ENCODE data around the gene EXOC5. TPM values are rescaled to one million over a fixed set of nuclear protein-coding genes. Genes with fewer than 3 reads are reported as not detected.

The EXOC5 gene
- polyA plus RNA-seq, 6 donors from 2014 or later: 32.4 to 66.9 (median 59.4) TPM

DNA sequence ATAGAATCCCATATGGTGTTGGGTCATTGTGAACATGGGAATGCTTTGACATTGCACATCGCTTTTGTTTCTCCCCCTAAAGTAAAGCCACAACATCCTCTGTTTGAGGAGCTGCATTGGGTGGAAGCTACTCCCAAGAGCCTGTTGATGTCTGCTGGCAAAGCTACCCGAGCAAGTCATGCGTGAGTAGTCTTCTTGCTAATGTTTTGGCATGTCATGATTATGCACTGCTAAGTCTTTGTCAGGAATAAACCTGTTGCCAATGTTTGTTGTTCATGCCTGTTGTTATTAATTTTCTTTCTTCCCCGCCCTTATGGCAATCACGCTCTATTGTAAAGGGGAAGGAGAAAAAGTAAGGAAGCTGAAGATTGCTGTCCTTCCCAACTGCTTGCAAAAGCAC is 97.3 kb downstream of the EXOC5 start:
- Mint-ChIP-seq H3K27me3 (peaks cover 9 to 30% (median 28%) of the 10 kb centered on the region in 3 donors), H3K4me1 (no peaks in the 10 kb centered on the region), H3K27ac (no peak overlapping the region), H3K9me3 (no peaks in the 10 kb centered on the region), H3K36me3 (no peaks in the 10 kb centered on the region), H3K4me3 (no peak overlapping the region)
- DNase-seq: no peak
- no peak for ATAC-seq (ENCODE audit: low read depth in 2 of 2)

- Mint-ChIP-seq H3K4me1 (no peaks in the 10 kb centered on the region), H3K36me3 (no peaks in the 10 kb centered on the region), H3K9me3 (no peaks in the 10 kb centered on the region), H3K4me3 (no peak overlapping the region), H3K27ac (peak overlapping the region in 1 of 6 donors; percentile 20), H3K27me3 (peaks cover 9 to 31% (median 20%) of the 10 kb centered on the region in 3 donors)
- DNase-seq (no peak), ATAC-seq (ENCODE audit: low read depth in 2 of 2) (no peak)
Observed at GRCh38 chr14:57169901-57170300, 98.8 kb downstream of the EXOC5 start.

DNA sequence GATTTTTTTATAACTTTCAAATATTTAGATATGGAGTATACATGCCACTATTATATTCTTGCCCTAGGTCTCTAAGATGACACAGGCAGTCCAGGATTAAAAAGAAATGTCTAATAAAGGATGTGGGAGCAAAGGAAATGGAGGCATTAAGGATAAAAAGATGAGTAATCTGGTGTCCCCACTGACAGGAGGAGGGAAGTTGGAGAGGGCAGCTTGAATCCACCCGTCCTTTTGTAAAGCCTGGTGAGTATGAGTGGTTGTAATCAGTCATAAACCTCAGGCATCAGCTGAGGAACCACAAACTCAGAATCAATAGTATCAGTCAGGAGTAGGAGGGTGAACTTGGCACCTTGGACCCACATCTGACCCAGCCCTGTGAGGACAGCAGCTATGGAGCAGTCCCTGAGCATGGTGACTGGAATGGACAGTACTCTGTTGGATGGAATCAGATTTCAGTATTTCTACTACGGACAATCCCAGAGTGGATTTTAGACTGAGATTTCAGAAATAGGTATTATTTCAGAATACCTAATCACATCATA is 100.5 kb downstream of the EXOC5 start:
- DNase-seq: no peak
- no peak overlapping the region for H3K4me3 Mint-ChIP-seq
- no peak for ATAC-seq (ENCODE audit: low read depth in 2 of 2)

DNA sequence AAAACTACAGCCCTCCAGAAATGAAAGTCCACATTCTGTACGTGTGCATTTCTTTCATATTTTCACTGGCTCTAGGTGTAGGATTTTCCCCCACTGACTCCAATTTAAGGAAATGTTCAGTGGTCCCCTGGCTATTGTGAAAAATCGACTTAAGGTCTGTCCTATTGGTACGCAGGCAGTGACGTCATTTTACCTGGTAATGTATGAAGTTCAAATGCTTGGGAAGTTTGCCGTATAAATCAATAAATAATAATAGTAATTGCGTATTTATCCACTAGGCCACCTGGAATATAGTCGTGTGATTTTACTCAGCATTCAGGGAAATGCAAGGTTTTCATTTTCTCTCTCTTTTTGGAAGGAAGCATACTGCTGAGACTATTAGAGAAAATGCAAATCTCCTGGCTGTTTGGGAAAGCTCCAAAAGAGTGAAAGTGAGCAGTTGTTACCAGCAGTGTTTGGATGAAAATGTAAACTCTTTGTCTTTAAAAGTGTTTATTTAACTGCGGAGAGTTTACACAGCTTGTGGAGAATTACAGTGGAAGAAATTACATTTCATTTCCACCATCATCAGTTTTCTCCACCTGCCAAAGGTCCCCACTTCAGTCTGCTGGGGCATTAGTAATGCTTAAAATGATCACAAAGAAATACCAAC is 107.0 kb downstream of the EXOC5 start:
- DNase-seq (no peak), ATAC-seq (ENCODE audit: low read depth in 2 of 2) (no peak)
- Mint-ChIP-seq H3K36me3 (no peaks in the 10 kb centered on the region), H3K27me3 (peaks cover 19 to 33% (median 20%) of the 10 kb centered on the region in 3 donors), H3K4me1 (no peaks in the 10 kb centered on the region), H3K27ac (no peak overlapping the region), H3K4me3 (no peak overlapping the region), H3K9me3 (peaks cover 0 to 2% (median 0%) of the 10 kb centered on the region in 7 donors)

More for the DNA sequence above, 100.5 kb downstream of the EXOC5 start:
- Mint-ChIP-seq H3K9me3 (peaks cover 0 to 2% (median 0%) of the 10 kb centered on the region in 7 donors), H3K4me1 (no peaks in the 10 kb centered on the region), H3K27me3 (peaks cover 14 to 23% (median 15%) of the 10 kb centered on the region in 3 donors), H3K36me3 (no peaks in the 10 kb centered on the region), H3K27ac (no peak overlapping the region)

- ATAC-seq (ENCODE audit: low read depth in 2 of 2) (no peak), DNase-seq (no peak)
- H3K27ac Mint-ChIP-seq: no peak overlapping the region
- H3K4me1 Mint-ChIP-seq: no peaks in the 10 kb centered on the region
- H3K36me3 Mint-ChIP-seq: no peaks in the 10 kb centered on the region
- no peak overlapping the region for H3K4me3 Mint-ChIP-seq
- H3K9me3 Mint-ChIP-seq: peaks cover 0 to 2% (median 0%) of the 10 kb centered on the region in 7 donors
- H3K27me3 Mint-ChIP-seq: peaks cover 20 to 28% (median 24%) of the 10 kb centered on the region in 3 donors
Observed at GRCh38 chr14:57160333-57160732, 108.4 kb downstream of the EXOC5 start.

DNA sequence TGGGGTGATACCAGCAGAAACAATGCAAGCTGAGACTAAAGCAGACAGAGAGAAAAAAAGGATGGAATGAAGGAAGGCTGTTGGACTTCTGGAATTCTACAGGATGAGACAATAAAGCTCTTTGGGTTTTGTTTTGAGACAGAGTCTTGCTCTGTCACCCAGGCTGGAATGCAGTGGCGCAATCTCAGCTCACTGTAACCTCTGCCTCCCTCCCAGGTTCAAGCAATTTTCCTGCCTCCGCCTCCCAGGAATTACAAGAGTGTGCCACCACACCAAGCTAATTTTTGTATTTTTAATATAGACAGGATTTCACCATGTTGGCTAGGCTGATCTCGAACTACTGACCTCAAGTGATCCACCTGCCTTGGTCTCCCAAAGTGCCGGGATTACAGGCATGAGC is 115.4 kb downstream of the EXOC5 start:
- H3K27ac Mint-ChIP-seq: no peak overlapping the region
- ATAC-seq (ENCODE audit: low read depth in 2 of 2) (no peak), DNase-seq (no peak)
- no peaks in the 10 kb centered on the region for H3K9me3 Mint-ChIP-seq
- no peaks in the 10 kb centered on the region for H3K36me3 Mint-ChIP-seq
- H3K4me1 Mint-ChIP-seq: no peaks in the 10 kb centered on the region
- peaks cover 10 to 22% (median 22%) of the 10 kb centered on the region in 3 donors for H3K27me3 Mint-ChIP-seq
- H3K4me3 Mint-ChIP-seq: peak overlapping the region in 1 of 8 donors; percentile 57

Other genes starting within 250 kb of the EXOC5 start
- gene AP5M1, start 66 bp upstream of the EXOC5 start, polyA plus RNA-seq (ENCODE audit: low read depth in 6 of 6): 10 to 100 TPM; 30.5 to 43.5 (median 37.4) TPM
- gene NAA30, start 121.7 kb upstream of the EXOC5 start, polyA plus RNA-seq (ENCODE audit: low read depth in 6 of 6): 10 to 100 TPM in 2 of 6 donors, 1 to 10 TPM in 4; 6.4 to 11.0 (median 8.7) TPM
- gene CCDC198, start 225.0 kb upstream of the EXOC5 start, polyA plus RNA-seq (ENCODE audit: low read depth in 6 of 6): not detected

Measured in naive B cell (primary cell).